ENCODE data around the gene MTREX. TPM values are rescaled to one million over a fixed set of nuclear protein-coding genes. Genes with fewer than 3 reads are reported as not detected.

The MTREX gene
- total RNA-seq, 1 donor from 2014 or later = 68.7 TPM

DNA sequence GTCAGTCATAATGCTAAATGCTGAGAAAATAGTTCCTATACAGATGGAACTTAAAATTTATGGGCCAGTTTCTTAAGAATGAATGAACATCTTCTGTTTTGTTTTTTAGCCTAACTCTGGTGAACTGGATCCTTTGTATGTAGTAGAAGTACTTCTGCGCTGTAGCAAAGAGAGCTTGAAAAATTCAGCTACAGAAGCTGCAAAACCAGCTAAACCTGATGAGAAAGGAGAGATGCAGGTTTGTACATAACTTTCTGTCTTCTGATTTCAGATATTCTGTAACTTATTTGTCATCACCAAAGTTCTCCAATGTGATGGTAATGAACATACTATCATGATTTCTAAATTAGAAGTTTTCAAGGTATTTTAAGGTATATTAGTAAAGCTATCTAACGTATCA lies 80.1 kb downstream of the MTREX start:
- H2AFZ ChIP-seq (ENCODE audit: low read depth, low read length) = no peak overlapping the region
- H3K79me2 ChIP-seq (ENCODE audit: insufficient read depth, low read length) = peaks cover 3% of the 10 kb centered on the region
- TF ChIP-seq EZH2 (IDR thresholded peaks at IDR 0.05; ENCODE audit: insufficient read depth, low read length) (no peak), CTCF (IDR thresholded peaks at IDR 0.05; ENCODE audit: insufficient read depth, low read depth, low read length) (no peak)
- H3K36me3 ChIP-seq (ENCODE audit: insufficient read depth, low read length) = peaks cover 7% of the 10 kb centered on the region
- H3K27me3 Mint-ChIP-seq (ENCODE audit: low read depth, unreplicated experiment) = no peaks in the 10 kb centered on the region
- no peak overlapping the region for H3K27ac Mint-ChIP-seq (ENCODE audit: unreplicated experiment)
- no peaks in the 10 kb centered on the region for H3K27me3 ChIP-seq (ENCODE audit: insufficient read depth, low read length)
- DNase-seq (ENCODE audit: low read depth) (no peak), FAIRE-seq (no peak)
- peaks cover 2% of the 10 kb centered on the region for H3K4me1 Mint-ChIP-seq (ENCODE audit: low read depth, unreplicated experiment)
- H3K36me3 Mint-ChIP-seq (ENCODE audit: low read depth, unreplicated experiment) = peaks cover 17% of the 10 kb centered on the region
- no peak overlapping the region for H3K4me3 ChIP-seq (ENCODE audit: insufficient read depth, low read depth, low read length)
- no peak overlapping the region for H3K9ac ChIP-seq (ENCODE audit: low read length)
- no peak overlapping the region for H3K27ac ChIP-seq (ENCODE audit: low read depth, low read length)
- H3K9me3 ChIP-seq (ENCODE audit: insufficient read depth, low read depth, low read length) = peaks cover 5% of the 10 kb centered on the region
- H3K4me3 Mint-ChIP-seq (ENCODE audit: unreplicated experiment) = no peak overlapping the region
- no peaks in the 10 kb centered on the region for H3K9me3 Mint-ChIP-seq (ENCODE audit: unreplicated experiment)
- no peaks in the 10 kb centered on the region for H4K20me1 ChIP-seq (ENCODE audit: insufficient read depth, low read length)
- no peak overlapping the region for H3K4me2 ChIP-seq (ENCODE audit: low read length)
- no peaks in the 10 kb centered on the region for H3K4me1 ChIP-seq (ENCODE audit: insufficient read depth, low read length)

- Histone ChIP-seq H3K36me3 (ENCODE audit: insufficient read depth, low read length) (peaks cover 8% of the 10 kb centered on the region), H3K27me3 (ENCODE audit: insufficient read depth, low read length) (no peaks in the 10 kb centered on the region), H2AFZ (ENCODE audit: low read depth, low read length) (no peak overlapping the region), H3K9me3 (ENCODE audit: insufficient read depth, low read depth, low read length) (peaks cover 5% of the 10 kb centered on the region), H3K4me2 (ENCODE audit: low read length) (no peak overlapping the region), H3K4me3 (ENCODE audit: insufficient read depth, low read depth, low read length) (no peak overlapping the region), H3K27ac (ENCODE audit: low read depth, low read length) (no peak overlapping the region), H4K20me1 (ENCODE audit: insufficient read depth, low read length) (no peaks in the 10 kb centered on the region), H3K79me2 (ENCODE audit: insufficient read depth, low read length) (no peaks in the 10 kb centered on the region), H3K4me1 (ENCODE audit: insufficient read depth, low read length) (no peaks in the 10 kb centered on the region), H3K9ac (ENCODE audit: low read length) (no peak overlapping the region)
- no peaks in the 10 kb centered on the region for H3K9me3 Mint-ChIP-seq (ENCODE audit: unreplicated experiment)
- H3K27ac Mint-ChIP-seq (ENCODE audit: unreplicated experiment) = no peak overlapping the region
- DNase-seq (ENCODE audit: low read depth) (no peak), FAIRE-seq (no peak)
- no peak overlapping the region for H3K4me3 Mint-ChIP-seq (ENCODE audit: unreplicated experiment)
- TF ChIP-seq CTCF (IDR thresholded peaks at IDR 0.05; ENCODE audit: insufficient read depth, low read depth, low read length) (no peak), EZH2 (IDR thresholded peaks at IDR 0.05; ENCODE audit: insufficient read depth, low read length) (no peak)
- H3K27me3 Mint-ChIP-seq (ENCODE audit: low read depth, unreplicated experiment) = no peaks in the 10 kb centered on the region
- peaks cover 2% of the 10 kb centered on the region for H3K4me1 Mint-ChIP-seq (ENCODE audit: low read depth, unreplicated experiment)
- peaks cover 16% of the 10 kb centered on the region for H3K36me3 Mint-ChIP-seq (ENCODE audit: low read depth, unreplicated experiment)
Measured at GRCh38 chr5:55391707-55392106, 83.9 kb downstream of the MTREX start.

GRCh38 chr5:55392669-55393068 lies 84.9 kb downstream of the MTREX start:
- Histone ChIP-seq H3K27me3 (ENCODE audit: insufficient read depth, low read length) (no peaks in the 10 kb centered on the region), H4K20me1 (ENCODE audit: insufficient read depth, low read length) (no peaks in the 10 kb centered on the region), H3K9ac (ENCODE audit: low read length) (no peak overlapping the region), H2AFZ (ENCODE audit: low read depth, low read length) (no peak overlapping the region), H3K36me3 (ENCODE audit: insufficient read depth, low read length) (peaks cover 7% of the 10 kb centered on the region), H3K9me3 (ENCODE audit: insufficient read depth, low read depth, low read length) (peaks cover 5% of the 10 kb centered on the region), H3K4me2 (ENCODE audit: low read length) (no peak overlapping the region), H3K79me2 (ENCODE audit: insufficient read depth, low read length) (no peaks in the 10 kb centered on the region), H3K4me1 (ENCODE audit: insufficient read depth, low read length) (no peaks in the 10 kb centered on the region), H3K27ac (ENCODE audit: low read depth, low read length) (no peak overlapping the region), H3K4me3 (ENCODE audit: insufficient read depth, low read depth, low read length) (no peak overlapping the region)
- Mint-ChIP-seq H3K36me3 (ENCODE audit: low read depth, unreplicated experiment) (peaks cover 16% of the 10 kb centered on the region), H3K4me1 (ENCODE audit: low read depth, unreplicated experiment) (peaks cover 2% of the 10 kb centered on the region), H3K4me3 (ENCODE audit: unreplicated experiment) (no peak overlapping the region), H3K27ac (ENCODE audit: unreplicated experiment) (no peak overlapping the region), H3K27me3 (ENCODE audit: low read depth, unreplicated experiment) (no peaks in the 10 kb centered on the region), H3K9me3 (ENCODE audit: unreplicated experiment) (no peaks in the 10 kb centered on the region)
- FAIRE-seq (no peak), DNase-seq (ENCODE audit: low read depth) (no peak)
- TF ChIP-seq EZH2 (IDR thresholded peaks at IDR 0.05; ENCODE audit: insufficient read depth, low read length) = no peak
- TF ChIP-seq CTCF (IDR thresholded peaks at IDR 0.05; ENCODE audit: insufficient read depth, low read depth, low read length) = no peak
